G401 (cell line): ENCODE measurements around the gene TCF20. TPM values are rescaled to one million over a fixed set of nuclear protein-coding genes. Genes with fewer than 3 reads are reported as not detected.

ENCODE experiments used
- DNase-seq: peaks from one replicate; pipeline ENCODE4 v3.0.0-alpha.2; 2015; ENCODE audit warnings: low spot score
- in situ Hi-C: cut with HindIII; loops from 2 replicates; pipeline ENCODE4 v1.10.0; 2016; ENCODE audit warnings: low sequenced_read_pairs, mixed read lengths
- total RNA-seq: library from RNA; depleted of rRNA; stranded (reverse); fragments of >200 nt; shearing (Covaris generic); gene quantifications from 2 replicates; pipeline ENCODE4 v1.2.3, GENCODE V29; 2014; rRNA removed

Gene TCF20
- total RNA-seq: 18.4 and 25.5 TPM in 2 replicates

- in situ Hi-C loops: no loop called here
- peak; percentile 75 for DNase-seq
Measured at GRCh38 chr22:42270510-42271190, at the start of gene TCF20. Gene TCF20, minus strand, starts transcription at chr22:42270653. Its CDS starts 55,348 bp downstream, at chr22:42215305.

GRCh38 chr22:42319386-42319785 is 48.9 kb upstream of the TCF20 start:
- no peak for DNase-seq
- in situ Hi-C loops: no loop called here

- no peak for DNase-seq
- in situ Hi-C loops: no loop called here
Measured at GRCh38 chr22:42318967-42319366, 48.5 kb upstream of the TCF20 start.

GRCh38 chr22:42317691-42318547 is 47.5 kb upstream of the TCF20 start:
- DNase-seq: peak; percentile 44
- in situ Hi-C loops: no loop called here

GRCh38 chr22:42317008-42317407 is 46.6 kb upstream of the TCF20 start:
- DNase-seq: peak; percentile 29
- in situ Hi-C loops: no loop called here

GRCh38 chr22:42315392-42315756 is 44.9 kb upstream of the TCF20 start:
- in situ Hi-C loops: no loop called here
- no peak for DNase-seq

GRCh38 chr22:42314709-42315391 is 44.4 kb upstream of the TCF20 start:
- in situ Hi-C loops: no loop called here
- DNase-seq: no peak

- in situ Hi-C loops: no loop called here
- peak; percentile 66 for DNase-seq
Measured at GRCh38 chr22:42313804-42314581, 43.5 kb upstream of the TCF20 start.

GRCh38 chr22:42313204-42313603 is 42.8 kb upstream of the TCF20 start:
- in situ Hi-C loops: no loop called here
- DNase-seq: no peak

GRCh38 chr22:42310291-42311015 is 40.0 kb upstream of the TCF20 start:
- in situ Hi-C loops: no loop called here
- DNase-seq: no peak

- DNase-seq: no peak
- in situ Hi-C loops: no loop called here
Measured at GRCh38 chr22:42309865-42310264, 39.4 kb upstream of the TCF20 start.

- in situ Hi-C loops: no loop called here
- DNase-seq: no peak
Measured at GRCh38 chr22:42308892-42309468, 38.5 kb upstream of the TCF20 start.

- no peak for DNase-seq
- in situ Hi-C loops: no loop called here
Measured at GRCh38 chr22:42307806-42308563, 37.5 kb upstream of the TCF20 start.

GRCh38 chr22:42306010-42306409 is 35.6 kb upstream of the TCF20 start:
- no peak for DNase-seq
- in situ Hi-C loops: no loop called here

- in situ Hi-C loops: no loop called here
- DNase-seq: no peak
Measured at GRCh38 chr22:42304324-42304790, 33.9 kb upstream of the TCF20 start.

- DNase-seq: peak; percentile 53
- in situ Hi-C loops: no loop called here
Measured at GRCh38 chr22:42303396-42304323, 33.2 kb upstream of the TCF20 start.

- in situ Hi-C loops: no loop called here
- no peak for DNase-seq
Measured at GRCh38 chr22:42301742-42302102, 31.3 kb upstream of the TCF20 start.
